Activated CD4-positive, alpha-beta T cell treated with anti-CD3 and anti-CD28 coated beads, Interleukin-2, amount 50 U/mL, for 24 hours (primary cell): Measurements from ENCODE around the gene MCRIP2.

Source experiments
- DNase-seq, 2 donors: peaks; one replicate each; pipeline ENCODE4 v3.0.0-alpha.2; 2020; ENCODE audit warnings: low read depth in 1 of 2, low spot score in 1 of 2

The MCRIP2 gene

GRCh38 chr16:668519-669171 is 27.0 kb downstream of the MCRIP2 start:
- no peak for DNase-seq

GRCh38 chr16:669666-670065 is 28.0 kb downstream of the MCRIP2 start:
- no peak for DNase-seq

GRCh38 chr16:670485-671352 is 29.1 kb downstream of the MCRIP2 start:
- no peak for DNase-seq

GRCh38 chr16:671353-672131 is 29.9 kb downstream of the MCRIP2 start:
- no peak for DNase-seq

- no peak for DNase-seq
Measured at GRCh38 chr16:672371-672770, 30.7 kb downstream of the MCRIP2 start.

GRCh38 chr16:672851-673250 is 31.2 kb downstream of the MCRIP2 start:
- DNase-seq: no peak

GRCh38 chr16:673399-673991 is 31.9 kb downstream of the MCRIP2 start:
- no peak for DNase-seq

GRCh38 chr16:674214-674881 is 32.7 kb downstream of the MCRIP2 start:
- DNase-seq: no peak

GRCh38 chr16:674968-675883 is 33.6 kb downstream of the MCRIP2 start, which contains the start of gene RHBDL1:
Gene RHBDL1 (plus strand): TSS chr16:675671. CDS start chr16:675791, 120 bp downstream.
- no peak for DNase-seq

- DNase-seq: no peak
Measured at GRCh38 chr16:675884-676564, 34.4 kb downstream of the MCRIP2 start.

- no peak for DNase-seq
Measured at GRCh38 chr16:676565-676902, 34.9 kb downstream of the MCRIP2 start.

GRCh38 chr16:676913-677312 is 35.3 kb downstream of the MCRIP2 start:
- no peak for DNase-seq

- DNase-seq: no peak
Measured at GRCh38 chr16:677316-678190, 35.9 kb downstream of the MCRIP2 start.

- DNase-seq: no peak
Measured at GRCh38 chr16:678209-678857, 36.7 kb downstream of the MCRIP2 start.

GRCh38 chr16:678858-679813 is 37.5 kb downstream of the MCRIP2 start:
- no peak for DNase-seq

GRCh38 chr16:679814-680624 is 38.4 kb downstream of the MCRIP2 start, which contains the start of gene STUB1:
Gene STUB1 (plus strand): TSS chr16:680410. CDS start chr16:680526, 116 bp downstream.
- peak; percentile 78 to 84 for DNase-seq
